IMR-90 (cell line): ENCODE measurements around the gene H1-8. TPM values are rescaled to one million over a fixed set of nuclear protein-coding genes. Genes with fewer than 3 reads are reported as not detected.

Source experiments
- ATAC-seq: fragments of 200-7000 bp; cut with Tn5 transposase; 2 replicates; pipeline ENCODE4 v1.9.1; 2020; ENCODE audit warnings: low read depth, mild to moderate bottlenecking, moderate library complexity
- BruUV-seq: library from RNA; stranded (reverse); fragments of 400-500 nt; replicated peaks from 2 replicates; lab custom pipeline; 2021; lab: Mats Ljungman, UMichigan
- CTCF ChIA-PET: fragments of 300-600 bp; formaldehyde crosslinking; extraction: SDS; loops from one replicate; lab custom pipeline; 2021; ENCODE audit warnings: antibody characterized with exemption; lab: Yijun Ruan, JAX
- POLR2A ChIA-PET: fragments of 300-600 bp; sonication (Branson Sonifier 250); formaldehyde crosslinking; loops from one replicate; lab custom pipeline; 2022; ENCODE audit warnings: antibody characterized with exemption; ENCODE audit not compliant: unreplicated experiment; lab: Charles Lee
- DNase-seq: peaks from one replicate; pipeline ENCODE4 v3.0.0; 2013
- H2AFZ ChIP-seq: replicated peaks from 2 replicates; pipeline ENCODE3; 2013; ENCODE audit warnings: low read length, mild to moderate bottlenecking; ENCODE audit not compliant: poor library complexity
- H2AK5ac ChIP-seq: 2 replicates; pipeline ENCODE4 v1.6.1; 2013; ENCODE audit warnings: low read depth, low read length, inconsistent platforms
- H2AK9ac ChIP-seq: replicated peaks from 2 replicates; pipeline ENCODE3; 2013; ENCODE audit warnings: mild to moderate bottlenecking, low read depth, low read length, moderate library complexity; ENCODE audit not compliant: poor library complexity
- H2BK120ac ChIP-seq: 2 replicates; pipeline ENCODE4 v1.6.1; 2013; ENCODE audit warnings: low read depth, low read length, inconsistent platforms
- H2BK15ac ChIP-seq: 3 replicates; pipeline ENCODE4 v1.6.1; 2013; ENCODE audit warnings: low read depth, low read length, inconsistent platforms
- H2BK20ac ChIP-seq: 2 replicates; pipeline ENCODE4 v1.6.1; 2013; ENCODE audit warnings: low read depth, mild to moderate bottlenecking, inconsistent platforms, low read length, moderate library complexity
- H2BK5ac ChIP-seq: 2 replicates; pipeline ENCODE4 v1.6.1; 2013; ENCODE audit warnings: mild to moderate bottlenecking, low read depth, low read length, inconsistent platforms; ENCODE audit not compliant: poor library complexity, severe bottlenecking
- H3K14ac ChIP-seq: replicated peaks from 2 replicates; pipeline ENCODE4 v1.6.1; 2013; ENCODE audit warnings: low read depth, low read length, inconsistent platforms
- H3K18ac ChIP-seq: 2 replicates; pipeline ENCODE4 v1.6.1; 2013; ENCODE audit warnings: low read depth, low read length, control low read depth
- H3K23ac ChIP-seq: 2 replicates; pipeline ENCODE4 v1.6.1; 2013; ENCODE audit warnings: low read depth, low read length, inconsistent platforms
- H3K27ac ChIP-seq: 2 replicates; pipeline ENCODE4 v1.5.1; 2013; ENCODE audit warnings: mild to moderate bottlenecking, control low read depth, low read length; ENCODE audit not compliant: insufficient read depth
- H3K27me3 ChIP-seq: 2 replicates; pipeline ENCODE4 v1.6.1; 2013; ENCODE audit warnings: low read length; ENCODE audit not compliant: control insufficient read depth, insufficient read depth
- H3K36me3 ChIP-seq: 2 replicates; pipeline ENCODE4 v1.6.1; 2013; ENCODE audit warnings: low read length, mixed read lengths; ENCODE audit not compliant: control insufficient read depth, insufficient read depth
- H3K4ac ChIP-seq: 2 replicates; pipeline ENCODE4 v1.6.1; 2013; ENCODE audit warnings: low read depth, low read length, inconsistent platforms
- H3K4me1 ChIP-seq: 2 replicates; pipeline ENCODE4 v1.6.1; 2013; ENCODE audit warnings: low read length, mixed read lengths; ENCODE audit not compliant: control insufficient read depth, insufficient read depth
- H3K4me2 ChIP-seq: 2 replicates; pipeline ENCODE4 v1.6.1; 2013; ENCODE audit warnings: low read depth, mild to moderate bottlenecking, control low read depth, low read length, moderate library complexity
- H3K4me3 ChIP-seq: 2 replicates; pipeline ENCODE4 v1.5.1; 2013; ENCODE audit warnings: low read depth, mild to moderate bottlenecking, control low read depth, low read length, moderate library complexity; ENCODE audit not compliant: insufficient read depth
- H3K56ac ChIP-seq: 2 replicates; pipeline ENCODE4 v1.6.1; 2013; ENCODE audit warnings: low read length, inconsistent platforms; ENCODE audit not compliant: insufficient read depth; ENCODE audit errors: extremely low read depth
- H3K79me1 ChIP-seq, 2 experiments: 2 replicates each; pipeline ENCODE4 v1.6.1; 2013; ENCODE audit warnings: low read length in 2 of 2, inconsistent platforms in 1 of 2, low read depth in 1 of 2
- H3K9ac ChIP-seq: 2 replicates; pipeline ENCODE4 v1.6.1; 2013; ENCODE audit warnings: low read depth, low read length, control low read depth
- H3K9me1 ChIP-seq: 2 replicates; pipeline ENCODE4 v1.6.1; 2013; ENCODE audit warnings: low read length, inconsistent platforms; ENCODE audit not compliant: insufficient read depth
- H3K9me3 ChIP-seq: 2 replicates; pipeline ENCODE4 v1.6.1; 2013; ENCODE audit warnings: low read length; ENCODE audit not compliant: control insufficient read depth, insufficient read depth
- H4K20me1 ChIP-seq: 2 replicates; pipeline ENCODE4 v1.6.1; 2013; ENCODE audit warnings: low read length, inconsistent platforms; ENCODE audit not compliant: insufficient read depth
- H4K5ac ChIP-seq: 2 replicates; pipeline ENCODE4 v1.6.1; 2013; ENCODE audit warnings: mild to moderate bottlenecking, low read depth, low read length, control low read depth
- H4K8ac ChIP-seq, 2 experiments: 2 replicates each; pipeline ENCODE4 v1.6.1; 2013; ENCODE audit warnings: low read depth in 2 of 2, low read length in 2 of 2, control low read depth in 1 of 2, inconsistent platforms in 1 of 2
- H4K91ac ChIP-seq: 2 replicates; pipeline ENCODE4 v1.6.1; 2013; ENCODE audit warnings: low read depth, low read length, inconsistent platforms; ENCODE audit not compliant: insufficient read depth
- BHLHE40 ChIP-seq: fragments of 150-350 bp; IDR thresholded peaks from 2 replicates; pipeline ENCODE4 v1.6.1; 2016; ENCODE audit warnings: mild to moderate bottlenecking, low read depth, low read length
- CEBPB ChIP-seq: IDR thresholded peaks from 2 replicates; pipeline ENCODE4 v1.6.1; 2012; ENCODE audit warnings: low read depth, low read length, improper control_type of control experiment
- CHD1 ChIP-seq: IDR thresholded peaks from 2 replicates; pipeline ENCODE4 v1.6.1; 2012; ENCODE audit warnings: low read depth, low read length, improper control_type of control experiment
- FOS ChIP-seq: fragments of 150-350 bp; IDR thresholded peaks from 2 replicates; pipeline ENCODE4 v1.6.1; 2016; ENCODE audit warnings: low read depth, low read length
- MAFK ChIP-seq: IDR thresholded peaks from 2 replicates; pipeline ENCODE4 v1.6.1; 2012; ENCODE audit warnings: low read depth, low read length, improper control_type of control experiment
- MAZ ChIP-seq: IDR thresholded peaks from 2 replicates; pipeline ENCODE4 v1.6.1; 2012; ENCODE audit warnings: low read depth, mild to moderate bottlenecking, low read length, improper control_type of control experiment, moderate library complexity, borderline replicate concordance
- MXI1 ChIP-seq: IDR thresholded peaks from 2 replicates; pipeline ENCODE4 v1.6.1; 2012; ENCODE audit warnings: low read depth, mild to moderate bottlenecking, low read length, moderate library complexity, borderline replicate concordance
- POLR2A ChIP-seq: IDR thresholded peaks from 2 replicates; pipeline ENCODE4 v1.6.1; 2012; ENCODE audit warnings: mild to moderate bottlenecking, low read depth, low read length
- RAD21 ChIP-seq: IDR thresholded peaks from 2 replicates; pipeline ENCODE4 v1.6.1; 2012; ENCODE audit warnings: low read length, improper control_type of control experiment
- RCOR1 ChIP-seq: IDR thresholded peaks from 2 replicates; pipeline ENCODE4 v1.6.1; 2012; ENCODE audit warnings: mild to moderate bottlenecking, low read length, improper control_type of control experiment; ENCODE audit not compliant: insufficient replicate concordance
- RFX5 ChIP-seq: IDR thresholded peaks from 2 replicates; pipeline ENCODE4 v1.8.0; 2012; ENCODE audit warnings: low read depth, mild to moderate bottlenecking, low read length, moderate library complexity
- SMC3 ChIP-seq: fragments of 150-350 bp; IDR thresholded peaks from 2 replicates; pipeline ENCODE4 v1.6.1; 2016; ENCODE audit warnings: low read depth, mild to moderate bottlenecking, antibody characterized with exemption, low read length, moderate library complexity
- WGBS, 2 experiments: methylation state at CpG; one replicate each; pipeline versions ENCODE4 v1.1.5 to v1.1.7; 2013; ENCODE audit warnings: missing lambda C conversion rate in 2 of 2; ENCODE audit not compliant: insufficient read length in 1 of 2; ENCODE audit errors: extremely low coverage in 2 of 2; 5-methylcytosine and 5-hydroxymethylcytosine counted together
- dilution Hi-C: fragments of 300-500 bp; cut with HindIII; formaldehyde crosslinking; loops from one replicate; pipeline ENCODE4 v1.14.3; 2018; ENCODE audit warnings: low sequenced_read_pairs; ENCODE audit not compliant: unreplicated experiment
- in situ Hi-C: fragments of 300-500 bp; cut with MboI; formaldehyde crosslinking; loops from 3 replicates; pipeline ENCODE4 v1.14.3; 2019; ENCODE audit warnings: low sequenced_read_pairs, inconsistent platforms, mixed read lengths
- intact Hi-C: fragments of 100-400 bp; cut with micrococcal nuclease; formaldehyde crosslinking; loops from 2 replicates; pipeline ENCODE4 v1.10.0; 2022
- polyA plus RNA-seq, 3 experiments: library from polyadenylated mRNA; depleted of rRNA; stranded (reverse); fragments of >200 nt; gene quantifications; 2 replicates each; pipeline ENCODE4 v1.2.3, GENCODE V29; 2012; ENCODE audit warnings: low replicate concordance in 1 of 3
- total RNA-seq: library from RNA; depleted of rRNA; stranded (reverse); fragments of >200 nt; gene quantifications from 2 replicates; pipeline ENCODE4 v1.2.3, GENCODE V29; 2012
- TF ChIP-seq, protein P1 (sequence below): fragments of 150-350 bp; IDR thresholded peaks from 2 replicates; pipeline ENCODE4 v1.6.1; 2016; ENCODE audit warnings: low read depth, mild to moderate bottlenecking, low read length, moderate library complexity, borderline replicate concordance
- TF ChIP-seq, protein P2 (sequence below): conservative IDR thresholded peaks from 2 replicates; pipeline ENCODE4 v1.5.1; 2012; ENCODE audit warnings: mild to moderate bottlenecking, low read depth, low read length, improper control_type of control experiment

The H1-8 gene
- total and polyA plus RNA-seq, 2 of the 4 experiments (the other 2 are of a cell fraction): not detected

DNA sequence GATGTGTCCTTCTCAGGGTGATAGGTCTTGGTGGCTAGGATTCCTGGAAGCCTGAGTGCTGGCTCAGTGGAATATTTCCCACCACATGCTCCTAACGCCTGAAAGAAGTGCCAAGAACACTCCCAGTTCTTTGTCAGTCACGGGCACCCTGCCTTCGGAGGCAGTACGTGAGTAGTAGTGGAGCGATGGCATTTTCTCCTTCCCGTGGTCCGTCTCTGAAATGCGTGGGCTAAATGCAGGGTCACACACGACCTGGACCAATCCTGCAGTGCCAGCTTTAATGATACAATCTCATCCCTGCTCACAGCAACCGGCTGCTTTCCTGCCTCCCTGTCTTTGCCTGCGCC, 14.5 kb downstream of the H1-8 start:
- no peak for DNase-seq
- Histone ChIP-seq H4K20me1 (no peaks in the 10 kb centered on the region), H2AK5ac (peak overlapping the region; percentile 87), H3K4me3 (no peak overlapping the region), H3K79me1 (peaks cover 13 to 41% of the 10 kb centered on the region in 2 experiments; a peak in 3 of 4 replicates), H3K4me1 (peaks cover 37% of the 10 kb centered on the region), H3K4me2 (no peak overlapping the region), H2AK9ac (peak overlapping the region; percentile 10), H3K27ac (no peak overlapping the region), H3K23ac (peak overlapping the region; percentile 36; the same call in 1 of the 2 replicates), H3K14ac (peak overlapping the region; percentile 96; the same call in 1 of the 2 replicates), H2BK20ac (no peak overlapping the region), H3K9me1 (peaks cover 22% of the 10 kb centered on the region), H3K56ac (no peak overlapping the region), H2BK120ac (peak overlapping the region; percentile 46; the same call in 1 of the 2 replicates), H2BK5ac (no peak overlapping the region), H3K4ac (peak overlapping the region; percentile 98; the same call in 1 of the 2 replicates), H4K8ac (peak overlapping the region; percentile 20 to 90; a peak in 1 of 4 replicates), H3K27me3 (no peaks in the 10 kb centered on the region), H3K9ac (no peak overlapping the region), H3K18ac (no peak overlapping the region), H4K91ac (peak overlapping the region; percentile 83; the same call in 1 of the 2 replicates), H4K5ac (no peak overlapping the region; the same call in 1 of the 2 replicates), H3K36me3 (peaks cover 36% of the 10 kb centered on the region), H2BK15ac (peak overlapping the region; percentile 7; the same call in 1 of the 3 replicates), H3K9me3 (no peaks in the 10 kb centered on the region), H2AFZ (no peak overlapping the region)
- intact Hi-C loops (no loop called here), dilution Hi-C loops (no loop called here), in situ Hi-C loops (no loop called here)
- POLR2A ChIA-PET: no interaction called here
- TF ChIP-seq MAFK (no peak), FOS (no peak), RFX5 (no peak), RCOR1 (no peak), CEBPB (no peak), POLR2A (no peak), SMC3 (no peak), RAD21 (no peak), BHLHE40 (no peak), CHD1 (no peak), MAZ (no peak), MXI1 (no peak)
- TF ChIP-seq, protein P1, sequence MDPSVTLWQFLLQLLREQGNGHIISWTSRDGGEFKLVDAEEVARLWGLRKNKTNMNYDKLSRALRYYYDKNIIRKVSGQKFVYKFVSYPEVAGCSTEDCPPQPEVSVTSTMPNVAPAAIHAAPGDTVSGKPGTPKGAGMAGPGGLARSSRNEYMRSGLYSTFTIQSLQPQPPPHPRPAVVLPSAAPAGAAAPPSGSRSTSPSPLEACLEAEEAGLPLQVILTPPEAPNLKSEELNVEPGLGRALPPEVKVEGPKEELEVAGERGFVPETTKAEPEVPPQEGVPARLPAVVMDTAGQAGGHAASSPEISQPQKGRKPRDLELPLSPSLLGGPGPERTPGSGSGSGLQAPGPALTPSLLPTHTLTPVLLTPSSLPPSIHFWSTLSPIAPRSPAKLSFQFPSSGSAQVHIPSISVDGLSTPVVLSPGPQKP: no peak
- TF ChIP-seq, protein P2, sequence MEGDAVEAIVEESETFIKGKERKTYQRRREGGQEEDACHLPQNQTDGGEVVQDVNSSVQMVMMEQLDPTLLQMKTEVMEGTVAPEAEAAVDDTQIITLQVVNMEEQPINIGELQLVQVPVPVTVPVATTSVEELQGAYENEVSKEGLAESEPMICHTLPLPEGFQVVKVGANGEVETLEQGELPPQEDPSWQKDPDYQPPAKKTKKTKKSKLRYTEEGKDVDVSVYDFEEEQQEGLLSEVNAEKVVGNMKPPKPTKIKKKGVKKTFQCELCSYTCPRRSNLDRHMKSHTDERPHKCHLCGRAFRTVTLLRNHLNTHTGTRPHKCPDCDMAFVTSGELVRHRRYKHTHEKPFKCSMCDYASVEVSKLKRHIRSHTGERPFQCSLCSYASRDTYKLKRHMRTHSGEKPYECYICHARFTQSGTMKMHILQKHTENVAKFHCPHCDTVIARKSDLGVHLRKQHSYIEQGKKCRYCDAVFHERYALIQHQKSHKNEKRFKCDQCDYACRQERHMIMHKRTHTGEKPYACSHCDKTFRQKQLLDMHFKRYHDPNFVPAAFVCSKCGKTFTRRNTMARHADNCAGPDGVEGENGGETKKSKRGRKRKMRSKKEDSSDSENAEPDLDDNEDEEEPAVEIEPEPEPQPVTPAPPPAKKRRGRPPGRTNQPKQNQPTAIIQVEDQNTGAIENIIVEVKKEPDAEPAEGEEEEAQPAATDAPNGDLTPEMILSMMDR: no peak
- no peak for ATAC-seq
- CTCF ChIA-PET: interaction anchor here (1.3 kb wide), 1 partner anchor 71 kb away, joined by 3 read pairs; no protein-coding TSS in a partner anchor
- WGBS, 2 experiments: 60% methylated on average over 11 of the region's 11 CpGs; no CpG with 5 or more reads in 1 of the 2 experiments
- no TSS peak for BruUV-seq
